A549 (cell line): ENCODE measurements around the gene CNR1. TPM values are rescaled to one million over a fixed set of nuclear protein-coding genes. Genes with fewer than 3 reads are reported as not detected.
"Not testable (repeated sequence)": the region's sequence is repeated elsewhere in the genome, so short reads cannot be mapped to it uniquely, and the experiment has no call there.

Source experiments
- ATAC-seq, 2 experiments: fragments of 200-7000 bp in 1 of 2; fragments of >200 bp in 1 of 2; cut with Nextera tagmentation in 1 of 2; cut with Tn5 transposase in 1 of 2; 3 replicates each; pipeline versions ENCODE4 v1.8.0 to v1.9.1; 2018 to 2020; ENCODE audit warnings: mild to moderate bottlenecking in 1 of 2, moderate library complexity in 1 of 2
- CTCF ChIA-PET: fragments of 300-600 bp; sonication (Branson Sonifier 250); formaldehyde crosslinking; extraction: SDS; loops from one replicate; lab custom pipeline; 2021; ENCODE audit warnings: antibody characterized with exemption, inconsistent platforms; lab: Yijun Ruan, JAX
- POLR2A ChIA-PET: fragments of 350-600 bp; formaldehyde crosslinking; extraction: SDS; loops from one replicate; lab custom pipeline; 2021; ENCODE audit warnings: antibody characterized with exemption, inconsistent platforms; lab: Yijun Ruan, JAX
- DNase-seq, 2 experiments: peaks; one replicate each; pipeline versions ENCODE4 v3.0.0 to v3.0.0-alpha.2; 2011 to 2016; ENCODE audit warnings: low read depth in 1 of 2, low spot score in 1 of 2
- FAIRE-seq: peaks from 2 replicates; lab custom pipeline; 2011; peaks lifted over from hg19 to GRCh38; lab: Jason Lieb, UNC
- H3K27ac ChIP-seq, 2 experiments: fragments of >200 bp; sonication (Bioruptor Twin); formaldehyde crosslinking; 3 replicates each; pipeline ENCODE4 v1.5.1; 2016 to 2017
- H3K4me1 ChIP-seq: fragments of >200 bp; sonication (Bioruptor Twin); formaldehyde crosslinking; 3 replicates; pipeline ENCODE4 v1.6.1; 2016
- H3K4me2 ChIP-seq: fragments of >200 bp; sonication (Bioruptor Twin); formaldehyde crosslinking; 3 replicates; pipeline ENCODE4 v1.6.1; 2016
- H3K4me3 ChIP-seq: fragments of >200 bp; sonication (Bioruptor Twin); formaldehyde crosslinking; 3 replicates; pipeline ENCODE4 v1.5.1; 2016
- H3K9me3 ChIP-seq: fragments of >200 bp; sonication (Bioruptor Twin); formaldehyde crosslinking; 3 replicates; pipeline ENCODE4 v1.6.1; 2016
- CBX2 ChIP-seq: fragments of 200-600 bp; sonication (generic); IDR thresholded peaks from 2 replicates; pipeline ENCODE4 v1.6.1; 2016; ENCODE audit warnings: low read depth, mild to moderate bottlenecking, borderline replicate concordance
- CEBPB ChIP-seq, 2 experiments: fragments of >200 bp in 1 of 2; sonication (Bioruptor Twin) in 1 of 2; formaldehyde crosslinking in 1 of 2; IDR thresholded peaks; 2 replicates each; pipeline ENCODE4 v1.6.1; 2012 to 2016
- CHD4 ChIP-seq: fragments of 200-600 bp; sonication (generic); IDR thresholded peaks from 2 replicates; pipeline ENCODE4 v1.6.1; 2016; ENCODE audit warnings: antibody characterized with exemption, mild to moderate bottlenecking, borderline replicate concordance
- EHMT2 ChIP-seq: fragments of 200-600 bp; sonication (generic); IDR thresholded peaks from 2 replicates; pipeline ENCODE4 v1.6.1; 2016; ENCODE audit warnings: antibody characterized with exemption, low read depth, mild to moderate bottlenecking, moderate library complexity
- FOXS1 ChIP-seq: fragments of 250-450 bp; sonication (Bioruptor Pico); IDR thresholded peaks from 2 replicates; pipeline ENCODE4 v1.5.0; 2020; ENCODE audit warnings: mild to moderate bottlenecking, moderate library complexity
- JUNB ChIP-seq: fragments of >200 bp; sonication (Bioruptor Twin); formaldehyde crosslinking; IDR thresholded peaks from 2 replicates; pipeline ENCODE4 v1.6.1; 2016
- MYC ChIP-seq: IDR thresholded peaks from 2 replicates; pipeline ENCODE4 v1.6.1; 2012; ENCODE audit warnings: mild to moderate bottlenecking, inconsistent platforms, low read length, improper control_type of control experiment, borderline replicate concordance
- RAD21 ChIP-seq, 2 experiments: fragments of >200 bp in 1 of 2; sonication (Bioruptor Twin) in 1 of 2; formaldehyde crosslinking in 1 of 2; IDR thresholded peaks in 1 of 2; conservative IDR thresholded peaks in 1 of 2; 2 replicates in 1 of 2; 3 replicates in 1 of 2; pipeline ENCODE4 v1.6.1; 2012 to 2018; ENCODE audit warnings: inconsistent platforms in 1 of 2
- RCOR1 ChIP-seq: fragments of 150-350 bp; IDR thresholded peaks from 2 replicates; pipeline ENCODE4 v1.6.1; 2014; ENCODE audit warnings: antibody characterized with exemption, low read length, low read depth
- RFX5 ChIP-seq: fragments of 450-650 bp; IDR thresholded peaks from 2 replicates; pipeline ENCODE4 v1.7.1; 2014; ENCODE audit warnings: antibody characterized with exemption, mild to moderate bottlenecking, moderate library complexity
- ZC3H11A ChIP-seq: fragments of 450-650 bp; IDR thresholded peaks from 2 replicates; pipeline ENCODE4 v1.6.1; 2014; ENCODE audit warnings: antibody characterized with exemption, mild to moderate bottlenecking
- ZNF302 ChIP-seq: fragments of 250-450 bp; sonication (Bioruptor Pico); IDR thresholded peaks from 2 replicates; pipeline ENCODE4 v1.9.0; 2021; ENCODE audit warnings: inconsistent platforms, mild to moderate bottlenecking, moderate library complexity
- ZSCAN20 ChIP-seq: fragments of 250-450 bp; sonication (Bioruptor Pico); IDR thresholded peaks from 2 replicates; pipeline ENCODE4 v1.8.0; 2022; ENCODE audit warnings: mild to moderate bottlenecking, moderate library complexity
- WGBS: methylation state at CpG from one replicate; pipeline ENCODE4 v1.1.6; 2017; ENCODE audit errors: missing lambda C conversion rate; 5-methylcytosine and 5-hydroxymethylcytosine counted together
- polyA plus RNA-seq, 4 experiments: library from polyadenylated mRNA; depleted of rRNA in 3 of 4; stranded (reverse); fragments of >200 nt; fragmentation: RNase III in 1 of 4; extraction: RNeasy Plus Mini Kit Qiagen cat#74134 plus additional on column Dnase treatment in 1 of 4; gene quantifications; 2 replicates in 3 of 4; 3 replicates in 1 of 4; pipeline ENCODE4 v1.2.3, GENCODE V29; 2011 to 2017
- TF ChIP-seq, protein P1 (sequence below): fragments of 250-450 bp; sonication (Bioruptor Pico); IDR thresholded peaks from 2 replicates; pipeline ENCODE4 v1.5.0; 2020; ENCODE audit warnings: low read depth, mild to moderate bottlenecking, moderate library complexity
- TF ChIP-seq, protein P2 (sequence below): fragments of 450-650 bp; IDR thresholded peaks from 2 replicates; pipeline ENCODE4 v1.6.1; 2014; ENCODE audit warnings: antibody characterized with exemption
- TF ChIP-seq, protein P3 (sequence below): fragments of >200 bp; sonication (Bioruptor Twin); formaldehyde crosslinking; IDR thresholded peaks from 3 replicates; pipeline ENCODE4 v1.6.1; 2016
- TF ChIP-seq, protein P4 (sequence below): fragments of 200-600 bp; sonication (generic); IDR thresholded peaks from 2 replicates; pipeline ENCODE4 v1.6.1; 2016; ENCODE audit warnings: antibody characterized with exemption, mild to moderate bottlenecking, moderate library complexity
- TF ChIP-seq, protein P5 (sequence below): fragments of >200 bp; sonication (Bioruptor Twin); formaldehyde crosslinking; IDR thresholded peaks from 2 replicates; pipeline ENCODE4 v1.6.1; 2016
- TF ChIP-seq, protein P6 (sequence below): IDR thresholded peaks from 2 replicates; pipeline ENCODE4 v1.6.1; 2012
- TF ChIP-seq, protein P7 (sequence below): fragments of 150-350 bp; IDR thresholded peaks from 2 replicates; pipeline ENCODE4 v1.6.1; 2014; ENCODE audit warnings: low read depth, mild to moderate bottlenecking, low read length

The CNR1 gene
- polyA plus RNA-seq, 2 of the 4 experiments (the other 2 are of a cell fraction) = 0.06 to 0.72 TPM

DNA sequence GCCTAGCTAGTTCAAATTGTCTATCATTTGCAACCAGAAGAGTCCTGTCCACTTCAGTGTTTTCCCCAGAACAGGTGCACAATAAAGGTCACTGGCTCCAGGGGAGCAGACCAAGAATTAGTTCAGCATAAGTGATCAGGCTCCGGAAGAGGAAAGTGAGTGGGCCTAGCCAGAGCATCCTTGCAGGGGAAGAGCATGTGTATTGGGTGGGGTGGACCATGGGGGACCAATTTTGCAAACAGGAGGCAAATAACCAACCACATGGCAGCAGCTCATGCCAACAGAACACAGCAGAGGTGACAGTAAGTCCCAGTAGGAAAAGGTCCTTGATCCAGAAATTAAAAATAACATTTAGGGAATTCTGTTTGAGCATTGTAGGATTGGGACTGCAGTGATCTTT, 43.2 kb upstream of the CNR1 start:
- FAIRE-seq (no peak), ATAC-seq (no peak), DNase-seq (no peak)
- ChIA-PET CTCF (no interaction called here), POLR2A (no interaction called here)
- 25% methylated on average over 1 of the region's 1 CpG for WGBS
- Histone ChIP-seq H3K4me3 (no peak overlapping the region), H3K4me1 (no peaks in the 10 kb centered on the region), H3K4me2 (no peak overlapping the region), H3K9me3 (no peaks in the 10 kb centered on the region), H3K27ac (no peak overlapping the region)
- no peak for TF ChIP-seq ZC3H11A
- TF ChIP-seq CHD4 = no peak
- TF ChIP-seq RCOR1 = no peak
- TF ChIP-seq FOXS1 (CRISPR knock-in tag) = no peak
- TF ChIP-seq RFX5 = no peak
- no peak for TF ChIP-seq CEBPB (IDR thresholded peaks at IDR 0.05)
- TF ChIP-seq, protein P1, sequence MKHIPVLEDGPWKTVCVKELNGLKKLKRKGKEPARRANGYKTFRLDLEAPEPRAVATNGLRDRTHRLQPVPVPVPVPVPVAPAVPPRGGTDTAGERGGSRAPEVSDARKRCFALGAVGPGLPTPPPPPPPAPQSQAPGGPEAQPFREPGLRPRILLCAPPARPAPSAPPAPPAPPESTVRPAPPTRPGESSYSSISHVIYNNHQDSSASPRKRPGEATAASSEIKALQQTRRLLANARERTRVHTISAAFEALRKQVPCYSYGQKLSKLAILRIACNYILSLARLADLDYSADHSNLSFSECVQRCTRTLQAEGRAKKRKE = no peak
- TF ChIP-seq ZSCAN20 (CRISPR knock-in tag) = no peak

DNA sequence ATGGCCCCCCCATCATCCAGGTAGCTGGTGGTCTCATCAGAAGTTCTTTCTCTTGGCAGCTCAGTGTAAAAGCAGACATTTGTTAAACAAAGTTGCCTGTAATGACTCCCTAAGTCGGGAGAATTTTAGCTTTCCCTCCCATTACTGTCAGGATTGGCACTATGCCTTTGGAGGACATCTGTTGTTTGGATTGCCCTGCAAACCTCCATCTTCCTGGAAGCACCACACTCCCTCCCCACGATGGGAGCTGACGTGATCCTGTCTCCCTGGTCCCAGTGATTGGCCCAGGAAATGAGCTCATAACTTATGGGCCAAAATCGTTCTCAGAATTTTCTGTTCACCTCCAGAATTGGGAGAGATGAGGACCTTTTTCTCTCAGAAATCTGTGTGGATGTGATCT, 42.6 kb upstream of the CNR1 start:
- DNase-seq = no peak
- no peak for TF ChIP-seq CBX2
- TF ChIP-seq, protein P2, sequence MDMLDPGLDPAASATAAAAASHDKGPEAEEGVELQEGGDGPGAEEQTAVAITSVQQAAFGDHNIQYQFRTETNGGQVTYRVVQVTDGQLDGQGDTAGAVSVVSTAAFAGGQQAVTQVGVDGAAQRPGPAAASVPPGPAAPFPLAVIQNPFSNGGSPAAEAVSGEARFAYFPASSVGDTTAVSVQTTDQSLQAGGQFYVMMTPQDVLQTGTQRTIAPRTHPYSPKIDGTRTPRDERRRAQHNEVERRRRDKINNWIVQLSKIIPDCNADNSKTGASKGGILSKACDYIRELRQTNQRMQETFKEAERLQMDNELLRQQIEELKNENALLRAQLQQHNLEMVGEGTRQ = no peak
- CTCF ChIA-PET = no interaction called here
- WGBS = 15% methylated on average over 4 of the region's 4 CpGs
- FAIRE-seq = no peak
- H3K27ac ChIP-seq = no peak overlapping the region
- H3K4me1 ChIP-seq = no peaks in the 10 kb centered on the region
- H3K4me3 ChIP-seq = no peak overlapping the region
- POLR2A ChIA-PET = no interaction called here
- no peaks in the 10 kb centered on the region for H3K9me3 ChIP-seq
- no peak overlapping the region for H3K4me2 ChIP-seq
- no peak for ATAC-seq

DNA sequence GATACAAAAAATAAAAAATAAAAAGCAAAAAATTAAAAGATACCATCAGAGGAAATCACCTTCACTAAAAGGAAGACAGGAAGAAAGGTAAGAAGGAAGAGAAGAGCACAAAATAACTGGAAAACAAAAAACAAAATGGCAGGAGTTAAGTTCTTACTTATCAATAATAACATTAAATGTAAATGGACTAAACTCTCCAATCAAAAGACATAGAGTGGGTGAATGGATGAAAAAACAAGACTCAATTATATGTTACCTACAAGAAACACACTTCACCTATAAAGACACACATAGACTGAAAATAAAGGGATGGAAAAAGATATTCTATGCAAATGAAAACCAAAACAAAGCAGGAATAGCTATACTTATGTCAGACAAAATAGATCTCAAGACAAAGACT, 35.6 kb upstream of the CNR1 start:
- H3K4me2 ChIP-seq, DNase-seq, FAIRE-seq, CTCF ChIA-PET, POLR2A ChIA-PET, H3K4me3 ChIP-seq, H3K27ac ChIP-seq, H3K4me1 ChIP-seq, H3K9me3 ChIP-seq, ATAC-seq: not testable (repeated sequence)

DNA sequence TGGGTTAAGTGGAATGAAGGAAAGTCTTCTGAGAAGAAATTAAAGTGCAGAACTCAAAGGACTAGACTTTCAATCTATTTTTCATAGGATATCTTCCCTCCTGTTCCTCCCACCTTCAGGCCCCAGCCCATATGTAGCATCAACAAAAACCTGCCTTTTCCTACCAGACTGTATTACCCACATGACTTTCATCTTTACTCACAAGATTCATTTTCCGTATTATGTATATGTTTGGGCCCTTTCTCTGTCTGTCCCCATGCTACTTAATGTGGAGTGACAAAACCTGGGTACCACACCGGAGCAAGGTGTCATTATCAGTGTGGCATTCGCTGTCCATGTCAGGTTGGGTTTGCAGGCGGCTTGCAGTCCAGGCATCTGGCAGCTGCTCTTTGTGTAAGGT, 18.8 kb upstream of the CNR1 start:
- DNase-seq (no peak), FAIRE-seq (no peak), ATAC-seq (no peak)
- Histone ChIP-seq H3K4me1 (no peaks in the 10 kb centered on the region), H3K4me2 (no peak overlapping the region), H3K27ac (no peak overlapping the region), H3K4me3 (no peak overlapping the region), H3K9me3 (no peaks in the 10 kb centered on the region)
- ChIA-PET POLR2A (no interaction called here), CTCF (no interaction called here)
- WGBS = 58% methylated on average over 4 of the region's 4 CpGs
- TF ChIP-seq MYC (no peak), ZC3H11A (no peak), RAD21 (conservative IDR thresholded peaks at IDR 0.05 in 1 of 2, IDR thresholded peaks at IDR 0.05 in 1 of 2) (no peak), FOXS1 (CRISPR knock-in tag) (no peak), EHMT2 (no peak), ZNF302 (CRISPR knock-in tag) (no peak), ZSCAN20 (CRISPR knock-in tag) (no peak), JUNB (no peak)
- TF ChIP-seq, protein P3, sequence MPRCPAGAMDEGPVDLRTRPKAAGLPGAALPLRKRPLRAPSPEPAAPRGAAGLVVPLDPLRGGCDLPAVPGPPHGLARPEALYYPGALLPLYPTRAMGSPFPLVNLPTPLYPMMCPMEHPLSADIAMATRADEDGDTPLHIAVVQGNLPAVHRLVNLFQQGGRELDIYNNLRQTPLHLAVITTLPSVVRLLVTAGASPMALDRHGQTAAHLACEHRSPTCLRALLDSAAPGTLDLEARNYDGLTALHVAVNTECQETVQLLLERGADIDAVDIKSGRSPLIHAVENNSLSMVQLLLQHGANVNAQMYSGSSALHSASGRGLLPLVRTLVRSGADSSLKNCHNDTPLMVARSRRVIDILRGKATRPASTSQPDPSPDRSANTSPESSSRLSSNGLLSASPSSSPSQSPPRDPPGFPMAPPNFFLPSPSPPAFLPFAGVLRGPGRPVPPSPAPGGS = no peak
- TF ChIP-seq, protein P4, sequence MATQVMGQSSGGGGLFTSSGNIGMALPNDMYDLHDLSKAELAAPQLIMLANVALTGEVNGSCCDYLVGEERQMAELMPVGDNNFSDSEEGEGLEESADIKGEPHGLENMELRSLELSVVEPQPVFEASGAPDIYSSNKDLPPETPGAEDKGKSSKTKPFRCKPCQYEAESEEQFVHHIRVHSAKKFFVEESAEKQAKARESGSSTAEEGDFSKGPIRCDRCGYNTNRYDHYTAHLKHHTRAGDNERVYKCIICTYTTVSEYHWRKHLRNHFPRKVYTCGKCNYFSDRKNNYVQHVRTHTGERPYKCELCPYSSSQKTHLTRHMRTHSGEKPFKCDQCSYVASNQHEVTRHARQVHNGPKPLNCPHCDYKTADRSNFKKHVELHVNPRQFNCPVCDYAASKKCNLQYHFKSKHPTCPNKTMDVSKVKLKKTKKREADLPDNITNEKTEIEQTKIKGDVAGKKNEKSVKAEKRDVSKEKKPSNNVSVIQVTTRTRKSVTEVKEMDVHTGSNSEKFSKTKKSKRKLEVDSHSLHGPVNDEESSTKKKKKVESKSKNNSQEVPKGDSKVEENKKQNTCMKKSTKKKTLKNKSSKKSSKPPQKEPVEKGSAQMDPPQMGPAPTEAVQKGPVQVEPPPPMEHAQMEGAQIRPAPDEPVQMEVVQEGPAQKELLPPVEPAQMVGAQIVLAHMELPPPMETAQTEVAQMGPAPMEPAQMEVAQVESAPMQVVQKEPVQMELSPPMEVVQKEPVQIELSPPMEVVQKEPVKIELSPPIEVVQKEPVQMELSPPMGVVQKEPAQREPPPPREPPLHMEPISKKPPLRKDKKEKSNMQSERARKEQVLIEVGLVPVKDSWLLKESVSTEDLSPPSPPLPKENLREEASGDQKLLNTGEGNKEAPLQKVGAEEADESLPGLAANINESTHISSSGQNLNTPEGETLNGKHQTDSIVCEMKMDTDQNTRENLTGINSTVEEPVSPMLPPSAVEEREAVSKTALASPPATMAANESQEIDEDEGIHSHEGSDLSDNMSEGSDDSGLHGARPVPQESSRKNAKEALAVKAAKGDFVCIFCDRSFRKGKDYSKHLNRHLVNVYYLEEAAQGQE = no peak
- TF ChIP-seq, protein P2 = no peak
- TF ChIP-seq, protein P5, sequence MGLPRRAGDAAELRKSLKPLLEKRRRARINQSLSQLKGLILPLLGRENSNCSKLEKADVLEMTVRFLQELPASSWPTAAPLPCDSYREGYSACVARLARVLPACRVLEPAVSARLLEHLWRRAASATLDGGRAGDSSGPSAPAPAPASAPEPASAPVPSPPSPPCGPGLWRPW = no peak
- TF ChIP-seq, protein P6, sequence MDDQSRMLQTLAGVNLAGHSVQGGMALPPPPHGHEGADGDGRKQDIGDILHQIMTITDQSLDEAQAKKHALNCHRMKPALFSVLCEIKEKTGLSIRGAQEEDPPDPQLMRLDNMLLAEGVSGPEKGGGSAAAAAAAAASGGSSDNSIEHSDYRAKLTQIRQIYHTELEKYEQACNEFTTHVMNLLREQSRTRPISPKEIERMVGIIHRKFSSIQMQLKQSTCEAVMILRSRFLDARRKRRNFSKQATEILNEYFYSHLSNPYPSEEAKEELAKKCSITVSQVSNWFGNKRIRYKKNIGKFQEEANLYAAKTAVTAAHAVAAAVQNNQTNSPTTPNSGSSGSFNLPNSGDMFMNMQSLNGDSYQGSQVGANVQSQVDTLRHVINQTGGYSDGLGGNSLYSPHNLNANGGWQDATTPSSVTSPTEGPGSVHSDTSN = no peak
- TF ChIP-seq, protein P7, sequence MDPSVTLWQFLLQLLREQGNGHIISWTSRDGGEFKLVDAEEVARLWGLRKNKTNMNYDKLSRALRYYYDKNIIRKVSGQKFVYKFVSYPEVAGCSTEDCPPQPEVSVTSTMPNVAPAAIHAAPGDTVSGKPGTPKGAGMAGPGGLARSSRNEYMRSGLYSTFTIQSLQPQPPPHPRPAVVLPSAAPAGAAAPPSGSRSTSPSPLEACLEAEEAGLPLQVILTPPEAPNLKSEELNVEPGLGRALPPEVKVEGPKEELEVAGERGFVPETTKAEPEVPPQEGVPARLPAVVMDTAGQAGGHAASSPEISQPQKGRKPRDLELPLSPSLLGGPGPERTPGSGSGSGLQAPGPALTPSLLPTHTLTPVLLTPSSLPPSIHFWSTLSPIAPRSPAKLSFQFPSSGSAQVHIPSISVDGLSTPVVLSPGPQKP = no peak
